Activated CD8-positive, alpha-beta memory T cell treated with anti-CD3 and anti-CD28 coated beads, Interleukin-2, amount 50 U/mL, for 4 hours (primary cell): ENCODE results near the gene CLEC10A.

ENCODE experiments used
- DNase-seq: peaks from one replicate; pipeline ENCODE4 v3.0.0-alpha.2; 2020

The CLEC10A gene

DNA sequence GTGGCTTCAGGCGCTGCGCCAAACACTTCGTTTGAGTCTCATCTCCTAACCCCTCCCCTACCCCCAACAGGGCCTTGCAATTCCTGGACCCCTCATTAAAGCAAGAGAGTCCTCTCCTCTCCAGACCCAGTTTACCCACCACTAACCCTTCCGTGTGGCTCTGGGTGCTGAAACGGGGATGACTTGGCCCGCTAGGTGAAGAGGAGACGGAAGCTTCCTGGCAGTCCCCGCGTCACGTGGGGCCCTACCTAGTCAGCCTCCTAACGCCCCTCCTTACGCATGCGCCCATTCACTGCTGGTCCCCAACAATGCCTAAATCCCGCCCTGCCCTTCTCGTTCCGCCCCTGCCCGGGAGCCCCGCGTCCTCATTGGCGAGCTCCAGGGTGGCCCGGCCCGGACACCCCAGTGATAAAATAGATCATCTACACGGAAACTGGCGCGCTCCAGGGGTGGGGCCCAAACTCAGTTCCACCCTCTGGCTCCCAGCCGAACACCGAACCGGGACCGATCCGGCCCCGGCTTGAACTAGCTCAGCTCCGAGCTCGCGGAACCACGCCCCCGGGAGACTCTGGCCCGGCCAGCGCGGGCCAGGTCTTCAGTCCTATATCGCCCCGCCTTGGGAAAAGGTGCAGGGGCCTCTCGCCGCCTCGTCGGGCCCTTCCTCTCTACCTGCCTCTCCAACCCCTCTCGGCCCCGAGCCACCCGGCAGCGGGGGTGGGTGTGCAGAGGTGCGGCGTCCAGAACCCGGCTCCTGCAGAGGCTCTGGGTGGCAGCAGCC, 44.3 kb downstream of the CLEC10A start, which contains the start of gene SLC16A13:
TSS of gene SLC16A13 (plus strand) at position 425 of the 778 bp plus-strand sequence. CDS start 368 bp downstream, outside the sequence.
- peak; percentile 97 for DNase-seq

- DNase-seq: peak; percentile 42
Measured at GRCh38 chr17:7034955-7035590, 45.0 kb downstream of the CLEC10A start.

DNA sequence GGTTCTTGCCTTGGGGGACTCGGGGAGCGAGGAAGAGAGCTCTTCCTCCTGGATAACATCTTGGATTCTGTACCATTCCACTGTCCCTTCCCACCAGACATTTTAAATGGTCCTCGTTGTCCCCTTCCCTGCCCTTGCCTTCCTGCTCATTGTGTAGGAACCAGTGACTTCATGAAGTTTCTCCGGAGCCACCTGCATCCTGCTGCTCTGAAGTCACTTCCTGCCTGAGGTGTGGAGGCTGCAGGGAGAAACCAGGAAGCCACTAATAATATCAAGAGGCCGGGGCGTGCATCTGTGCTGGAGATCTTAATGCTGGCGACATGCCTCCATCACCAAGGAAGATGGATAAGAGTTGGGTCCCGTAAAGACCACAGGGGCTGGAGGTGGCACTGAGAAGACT, 50.4 kb downstream of the CLEC10A start:
- DNase-seq: no peak

GRCh38 chr17:7029096-7029495, 51.0 kb downstream of the CLEC10A start:
- no peak for DNase-seq

- DNase-seq: no peak
Measured at GRCh38 chr17:7027335-7027734, 52.7 kb downstream of the CLEC10A start.

- DNase-seq: no peak
Measured at GRCh38 chr17:7026471-7027115, 53.5 kb downstream of the CLEC10A start.

GRCh38 chr17:7025245-7025644, 54.8 kb downstream of the CLEC10A start:
- no peak for DNase-seq
